Breast epithelium (tissue), 3 donors: ENCODE measurements around the gene CYP4F2.

ENCODE experiments used
- CTCF ChIP-seq, 3 donors: fragments of 450-650 bp; IDR thresholded peaks; one replicate each; pipeline ENCODE4 v1.5.1; 2016 to 2017; ENCODE audit warnings: antibody characterized with exemption in 3 of 3, mild to moderate bottlenecking in 3 of 3, moderate library complexity in 3 of 3
- POLR2A ChIP-seq: fragments of 450-650 bp; IDR thresholded peaks from one replicate; pipeline ENCODE4 v1.6.1; 2016; ENCODE audit warnings: antibody characterized with exemption, mild to moderate bottlenecking, moderate library complexity
- POLR2AphosphoS5 ChIP-seq, 3 donors: sonication (generic); formaldehyde crosslinking; IDR thresholded peaks; one replicate each; pipeline ENCODE4 v1.6.1; 2017; ENCODE audit warnings: antibody characterized with exemption in 3 of 3

- no peak for TF ChIP-seq CTCF (IDR thresholded peaks at IDR 0.05)
- TF ChIP-seq POLR2A = no peak
- TF ChIP-seq POLR2AphosphoS5 (IDR thresholded peaks at IDR 0.05) = no peak
Measured at GRCh38 chr19:15891434-15891833, 6.4 kb downstream of the CYP4F2 start.
